HG03175 (cell line): ENCODE results near the gene CMKLR1.

Experiments
- ATAC-seq: cut with Tn5 transposase; IDR thresholded peaks from one replicate; pipeline ENCODE4 v1.9.1; 2021; ENCODE audit warnings: mild to moderate bottlenecking, moderate library complexity; ENCODE audit not compliant: unreplicated experiment

CMKLR1 gene

DNA sequence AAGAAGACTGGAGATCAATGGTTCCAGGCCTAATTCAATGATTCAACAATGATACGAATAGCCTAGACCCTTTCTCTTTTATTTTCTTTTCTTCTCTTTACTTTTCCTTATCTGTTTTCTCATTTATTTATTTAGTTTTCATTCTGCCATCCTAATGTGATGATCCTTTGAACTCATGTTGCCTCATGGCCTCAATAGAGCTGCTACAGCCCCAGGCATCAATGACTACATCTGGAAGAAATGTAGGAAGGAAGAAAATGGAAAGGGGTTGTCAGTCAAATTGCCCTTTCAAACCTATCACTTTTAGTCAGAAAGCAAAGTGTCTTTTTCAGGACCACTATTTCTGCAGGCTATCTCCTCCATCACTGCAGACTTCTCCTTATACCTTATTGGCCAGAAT is 69.9 kb downstream of the CMKLR1 start:
- ATAC-seq = no peak

- no peak for ATAC-seq
These were observed 70.7 kb downstream of the CMKLR1 start for GRCh38 chr12:108268397-108268796.

DNA sequence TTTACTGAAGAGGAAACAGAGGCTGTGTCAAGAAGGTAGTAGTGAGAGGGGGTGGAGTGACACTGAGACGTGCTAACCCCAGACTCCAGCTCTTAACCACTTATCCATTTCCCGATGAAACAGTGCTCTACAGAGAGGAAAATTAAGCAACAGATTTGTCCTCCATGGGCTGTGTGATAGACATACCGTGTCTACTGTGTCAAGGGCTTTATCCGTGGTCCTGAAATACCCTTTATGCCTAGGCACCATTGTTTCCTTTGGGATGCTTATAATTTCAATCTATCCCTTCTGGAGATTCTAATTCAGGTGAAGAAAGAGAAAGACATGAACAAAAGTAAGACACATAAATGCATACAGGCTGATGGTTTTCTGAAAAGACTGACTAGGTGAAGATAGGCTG is 71.7 kb downstream of the CMKLR1 start:
- no peak for ATAC-seq

- no peak for ATAC-seq
These were observed 73.0 kb downstream of the CMKLR1 start for GRCh38 chr12:108266131-108266530.

DNA sequence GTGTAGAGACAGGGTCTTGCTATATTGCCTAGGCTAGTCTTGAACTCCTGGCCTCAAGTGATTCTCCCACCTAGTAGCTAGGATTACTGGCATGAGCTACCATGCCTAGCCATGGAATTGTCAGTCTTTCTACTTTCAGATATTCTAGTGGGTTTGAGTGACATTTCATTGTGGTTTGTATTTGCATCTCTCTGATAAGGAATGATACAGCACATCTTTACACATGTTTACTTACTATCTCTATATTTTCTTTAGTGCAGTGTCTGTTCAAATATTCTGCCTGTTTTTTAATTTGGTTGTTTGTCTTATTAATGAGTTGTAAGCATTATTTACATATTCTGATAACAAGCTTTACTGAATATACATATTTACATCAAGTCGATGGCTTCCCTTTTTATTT is 73.6 kb downstream of the CMKLR1 start:
- no peak for ATAC-seq

DNA sequence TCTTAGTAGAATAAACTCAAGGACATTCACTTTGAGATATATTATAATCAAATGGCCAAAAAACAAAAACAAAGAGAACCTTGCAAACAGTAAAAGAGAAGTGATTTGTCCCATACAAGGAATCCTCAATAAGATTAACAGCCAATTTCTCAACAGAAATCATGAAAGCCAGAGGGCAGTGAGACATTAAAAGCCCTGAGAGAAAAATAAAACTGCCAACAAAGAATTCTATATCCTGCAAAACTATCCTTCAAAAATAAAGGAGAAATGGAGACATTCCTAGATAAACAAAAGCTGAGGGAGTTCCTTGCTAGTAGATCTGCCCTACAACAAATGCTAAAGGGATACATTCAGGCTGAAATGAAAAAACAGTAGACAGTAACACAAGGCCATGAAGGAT is 78.1 kb downstream of the CMKLR1 start:
- ATAC-seq = no peak

GRCh38 chr12:108260039-108260438 is 79.1 kb downstream of the CMKLR1 start:
- no peak for ATAC-seq

DNA sequence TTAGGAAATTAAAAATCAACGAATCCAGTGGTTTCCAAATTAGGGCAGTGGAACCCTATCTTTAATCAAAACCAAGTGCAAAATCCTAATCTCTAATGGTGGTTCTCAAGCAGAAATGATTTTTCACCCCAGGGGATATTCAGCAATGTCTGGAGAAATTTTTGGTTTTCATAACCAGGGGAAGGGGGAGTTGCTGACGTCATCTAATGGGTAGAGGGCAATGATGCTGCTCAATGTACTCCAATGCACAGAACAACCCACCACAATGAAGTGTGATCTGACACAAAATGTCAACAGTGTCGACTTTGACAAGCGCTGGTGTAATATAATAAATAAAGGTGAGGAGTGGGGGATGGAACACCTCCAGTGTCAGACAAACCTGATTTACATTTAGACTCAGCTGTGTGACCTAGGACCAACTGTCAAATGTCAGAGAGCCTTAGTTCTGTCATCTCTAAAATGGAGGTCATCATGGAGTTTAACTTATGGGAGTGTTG is 81.5 kb downstream of the CMKLR1 start:
- no peak for ATAC-seq

DNA sequence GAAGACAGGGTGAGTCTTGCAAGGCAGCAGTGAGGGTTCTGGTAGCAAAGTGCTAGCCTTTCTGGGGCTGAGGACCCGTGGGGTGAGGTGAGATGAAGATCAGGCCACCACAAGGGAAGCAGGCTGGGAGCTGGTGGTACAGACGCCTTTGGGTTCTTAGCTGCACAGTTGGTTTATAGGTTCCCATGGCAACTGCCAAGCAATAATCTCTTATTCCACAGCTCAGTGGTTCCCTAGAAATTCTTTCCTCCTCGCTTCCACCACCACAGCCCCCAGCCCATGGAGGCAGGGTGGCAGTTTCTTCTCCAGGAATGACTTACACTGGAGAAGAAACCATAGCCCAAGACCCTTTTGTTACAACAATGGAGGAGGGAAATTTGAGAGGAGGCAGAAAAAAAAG is 82.1 kb downstream of the CMKLR1 start:
- no peak for ATAC-seq

DNA sequence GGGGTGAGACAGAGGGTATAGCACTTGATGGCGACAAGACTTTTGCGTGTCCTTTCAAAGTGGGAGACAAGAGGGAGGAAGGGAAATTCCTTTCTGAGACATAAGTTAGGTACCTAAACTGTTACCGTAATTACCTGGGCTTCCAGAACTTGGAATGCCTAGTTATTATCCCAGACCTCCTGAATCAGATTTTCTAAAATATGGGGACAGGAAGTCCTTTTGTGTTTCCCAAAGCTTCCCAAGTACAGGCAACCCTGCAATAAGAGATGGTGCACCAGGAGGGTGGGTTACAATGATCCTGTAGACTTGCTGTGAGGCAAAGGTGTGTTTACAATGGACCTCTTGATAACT is 83.9 kb downstream of the CMKLR1 start:
- ATAC-seq = no peak

DNA sequence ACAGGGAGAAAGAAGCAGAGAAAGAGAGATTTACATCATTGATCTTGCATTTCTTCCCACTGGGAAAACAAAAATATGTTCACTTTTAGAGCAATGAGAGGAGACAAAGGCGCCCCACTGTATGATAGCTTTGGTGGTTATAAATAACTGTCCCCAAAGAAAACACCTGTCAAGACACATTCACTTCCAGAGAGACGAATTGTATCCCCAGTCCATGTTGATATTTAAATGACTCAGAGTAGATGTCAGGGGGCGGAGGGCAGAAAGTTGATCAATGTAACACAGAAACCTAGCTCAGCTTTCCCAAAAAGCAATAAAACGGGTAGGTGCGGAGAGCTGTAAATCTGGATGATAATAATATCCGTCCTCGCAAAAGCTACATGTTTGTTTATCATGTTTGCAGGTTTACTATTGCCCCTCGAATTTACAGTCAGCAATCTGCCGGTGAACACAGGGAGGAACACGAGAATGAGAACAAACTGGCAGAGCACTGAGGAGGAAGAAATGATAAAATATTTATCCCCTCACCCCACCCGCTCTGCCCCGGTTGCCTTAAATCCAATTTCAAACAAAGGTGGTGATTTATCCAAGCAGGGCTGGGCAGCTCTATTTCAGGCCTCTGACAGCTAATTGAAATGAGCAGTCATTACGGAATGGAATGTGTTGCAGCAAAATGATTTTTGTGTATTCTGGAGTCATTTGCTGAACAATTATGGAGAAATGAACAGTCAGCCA is 84.4 kb downstream of the CMKLR1 start:
- no peak for ATAC-seq

GRCh38 chr12:108254030-108254429 is 85.1 kb downstream of the CMKLR1 start:
- no peak for ATAC-seq

- ATAC-seq = no peak
These were observed 85.6 kb downstream of the CMKLR1 start for GRCh38 chr12:108253540-108253939.

DNA sequence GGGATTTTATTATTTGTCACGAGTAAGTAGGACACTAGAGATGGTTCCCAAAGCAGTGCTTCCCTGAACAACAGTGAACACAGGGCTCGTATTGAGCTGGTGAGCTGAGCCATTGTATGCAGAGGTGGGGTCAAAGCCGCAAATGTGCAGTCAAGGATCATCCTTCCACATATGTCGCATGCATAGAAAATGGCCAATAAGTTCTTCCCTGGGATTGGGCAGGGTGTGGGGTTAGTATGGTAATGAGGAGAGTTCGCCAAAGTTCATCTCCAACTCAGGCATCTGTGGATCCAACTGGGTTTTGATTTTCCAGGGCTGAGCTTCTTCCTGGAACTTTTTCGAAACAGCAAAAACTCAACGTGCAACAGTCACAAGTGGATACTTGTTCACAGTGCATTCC is 86.6 kb downstream of the CMKLR1 start:
- ATAC-seq = no peak

DNA sequence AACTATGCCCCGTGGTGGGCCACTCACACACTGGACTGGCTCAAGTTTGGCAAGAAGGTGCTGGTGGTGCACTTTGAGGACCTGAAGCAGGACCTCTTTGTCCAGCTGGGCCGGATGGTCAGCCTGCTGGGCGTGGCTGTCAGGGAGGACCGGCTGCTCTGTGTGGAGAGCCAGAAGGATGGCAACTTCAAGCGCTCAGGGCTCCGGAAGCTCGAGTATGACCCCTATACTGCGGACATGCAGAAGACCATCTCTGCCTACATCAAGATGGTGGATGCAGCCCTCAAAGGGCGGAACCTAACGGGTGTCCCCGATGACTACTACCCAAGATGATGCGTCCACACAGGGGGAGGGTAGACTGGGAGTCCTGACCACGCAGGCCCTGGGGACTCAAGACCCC is 91.1 kb downstream of the CMKLR1 start:
- no peak for ATAC-seq

DNA sequence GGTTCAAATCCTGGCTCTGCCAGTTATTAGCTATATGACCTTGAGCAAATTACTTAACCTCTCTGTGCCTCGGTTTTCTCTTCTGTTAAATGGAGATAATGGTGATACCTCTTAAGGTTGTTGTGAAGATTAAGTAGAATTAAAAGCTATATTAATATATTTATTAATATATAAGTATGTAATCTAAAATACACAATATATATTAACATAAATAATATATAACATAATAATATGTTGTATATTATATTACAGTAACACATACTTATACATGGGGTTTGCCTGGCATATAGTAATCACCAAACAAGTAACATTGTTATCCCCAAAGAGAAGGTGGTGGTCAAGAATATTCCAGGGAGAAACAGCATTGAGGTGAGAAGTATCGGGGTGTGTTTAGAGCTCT is 92.0 kb downstream of the CMKLR1 start:
- ATAC-seq = no peak

GRCh38 chr12:108241986-108242703 is 97.0 kb downstream of the CMKLR1 start:
- ATAC-seq = no peak

DNA sequence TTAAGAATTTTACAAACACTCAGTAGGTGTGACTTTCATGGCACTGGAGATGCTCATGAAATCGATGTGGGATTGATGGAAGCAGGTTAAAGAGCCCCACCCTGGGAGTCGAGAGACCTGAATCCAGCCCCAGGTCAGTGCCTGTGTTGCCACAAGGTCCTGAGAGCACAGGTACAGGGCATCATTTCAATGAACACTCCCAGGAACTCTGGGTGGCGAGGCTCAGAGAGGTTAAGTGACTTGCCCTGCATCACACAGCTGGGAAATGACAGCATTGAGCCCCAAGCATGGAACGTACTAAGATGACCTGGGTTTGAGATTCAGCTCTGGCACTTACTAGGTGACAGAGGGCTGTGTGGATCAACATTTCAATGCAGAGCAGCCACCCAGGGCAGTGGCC is 98.2 kb downstream of the CMKLR1 start:
- no peak for ATAC-seq

- ATAC-seq = no peak
These were observed 98.9 kb downstream of the CMKLR1 start for GRCh38 chr12:108240027-108240785.

- no peak for ATAC-seq
These were observed 99.7 kb downstream of the CMKLR1 start for GRCh38 chr12:108239378-108239777.

- ATAC-seq = no peak
These were observed 100.6 kb downstream of the CMKLR1 start for GRCh38 chr12:108238474-108238873.
